ENCODE results near the gene ACVR2A.

The ACVR2A gene

GRCh38 chr2:147854557-147855134 lies 9.8 kb downstream of the ACVR2A start:
- no peak for DNase-seq (ENCODE audit: low read depth, low spot score)
- no peak overlapping the region for H3K27ac ChIP-seq

GRCh38 chr2:147855316-147855715 lies 10.5 kb downstream of the ACVR2A start:
- no peak for DNase-seq (ENCODE audit: low read depth, low spot score)
- H3K27ac ChIP-seq, result no peak overlapping the region

DNA sequence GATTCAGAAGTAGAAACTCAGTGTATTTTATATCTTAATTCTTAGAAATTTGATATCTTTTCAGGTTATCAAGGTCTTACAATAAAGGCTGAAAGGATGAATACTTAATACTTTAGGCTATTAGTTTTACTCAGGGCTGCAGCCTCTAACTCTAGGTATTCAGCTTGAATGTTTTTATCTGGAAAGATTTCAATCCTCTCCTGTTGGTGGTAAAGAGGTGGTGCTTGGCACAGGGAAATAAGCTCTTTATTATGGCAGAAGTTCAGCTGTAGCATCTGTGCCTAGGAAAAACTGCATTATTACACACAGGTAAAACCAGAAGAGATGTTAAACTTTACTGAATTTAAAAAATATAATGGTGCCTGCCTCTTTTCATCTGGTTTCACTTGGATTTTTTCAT lies 11.1 kb downstream of the ACVR2A start:
- no peak overlapping the region for H3K27ac ChIP-seq
- DNase-seq (ENCODE audit: low read depth, low spot score), result no peak

- H3K27ac ChIP-seq, result no peak overlapping the region
- no peak for DNase-seq (ENCODE audit: low read depth, low spot score)
Measured at GRCh38 chr2:147860009-147860408, 15.2 kb downstream of the ACVR2A start.

- no peak for DNase-seq (ENCODE audit: low read depth, low spot score)
- no peak overlapping the region for H3K27ac ChIP-seq
Measured at GRCh38 chr2:147862859-147863516, 18.2 kb downstream of the ACVR2A start.

GRCh38 chr2:147863835-147864234 lies 19.0 kb downstream of the ACVR2A start:
- H3K27ac ChIP-seq, result no peak overlapping the region
- no peak for DNase-seq (ENCODE audit: low read depth, low spot score)

GRCh38 chr2:147865560-147865959 lies 20.7 kb downstream of the ACVR2A start:
- no peak overlapping the region for H3K27ac ChIP-seq
- DNase-seq (ENCODE audit: low read depth, low spot score), result no peak

DNA sequence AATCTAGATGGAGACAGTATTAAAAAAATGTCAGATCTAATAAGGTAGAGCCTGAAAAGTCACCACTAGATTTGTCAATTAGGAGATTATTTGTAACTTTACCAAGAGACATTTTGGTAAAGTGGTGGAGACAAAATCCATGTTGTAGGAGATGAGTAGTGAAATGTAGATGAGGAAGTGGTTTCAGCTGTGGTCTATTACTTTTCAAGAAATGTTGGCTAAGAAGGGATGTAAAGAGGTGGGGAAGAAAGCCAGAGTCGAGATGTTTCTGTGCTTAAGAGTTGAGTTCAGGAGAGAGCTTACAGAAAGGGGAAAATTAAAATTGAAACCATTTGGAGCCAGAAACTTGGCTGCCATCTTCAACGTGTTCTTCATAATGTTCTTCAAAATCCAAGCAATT lies 22.2 kb downstream of the ACVR2A start:
- no peak for DNase-seq (ENCODE audit: low read depth, low spot score)

GRCh38 chr2:147869934-147870333 lies 25.1 kb downstream of the ACVR2A start:
- DNase-seq (ENCODE audit: low read depth, low spot score), result no peak
- H3K27ac ChIP-seq, result no peak overlapping the region

More for the DNA sequence above, 22.2 kb downstream of the ACVR2A start:
- no peak overlapping the region for H3K27ac ChIP-seq

DNA sequence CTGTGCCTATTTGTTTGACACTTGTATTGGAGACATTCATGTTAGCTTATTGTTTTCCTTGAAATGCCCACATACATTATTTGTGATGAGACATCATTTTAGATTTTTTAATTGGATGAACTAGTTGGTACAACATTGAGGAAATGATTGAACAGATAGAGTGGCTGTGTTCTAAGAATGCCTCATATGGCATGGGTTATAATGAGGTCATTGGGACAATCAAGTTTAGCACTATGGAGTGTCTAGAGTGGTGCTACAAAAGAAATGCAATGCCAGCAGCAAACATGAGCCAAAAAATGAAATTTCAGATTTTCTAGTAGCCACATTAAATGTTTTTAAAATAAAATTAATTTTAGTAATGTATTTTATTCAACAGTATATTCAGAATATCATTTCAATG lies 28.1 kb downstream of the ACVR2A start:
- DNase-seq (ENCODE audit: low read depth, low spot score), result no peak
- H3K27ac ChIP-seq, result no peak overlapping the region

DNA sequence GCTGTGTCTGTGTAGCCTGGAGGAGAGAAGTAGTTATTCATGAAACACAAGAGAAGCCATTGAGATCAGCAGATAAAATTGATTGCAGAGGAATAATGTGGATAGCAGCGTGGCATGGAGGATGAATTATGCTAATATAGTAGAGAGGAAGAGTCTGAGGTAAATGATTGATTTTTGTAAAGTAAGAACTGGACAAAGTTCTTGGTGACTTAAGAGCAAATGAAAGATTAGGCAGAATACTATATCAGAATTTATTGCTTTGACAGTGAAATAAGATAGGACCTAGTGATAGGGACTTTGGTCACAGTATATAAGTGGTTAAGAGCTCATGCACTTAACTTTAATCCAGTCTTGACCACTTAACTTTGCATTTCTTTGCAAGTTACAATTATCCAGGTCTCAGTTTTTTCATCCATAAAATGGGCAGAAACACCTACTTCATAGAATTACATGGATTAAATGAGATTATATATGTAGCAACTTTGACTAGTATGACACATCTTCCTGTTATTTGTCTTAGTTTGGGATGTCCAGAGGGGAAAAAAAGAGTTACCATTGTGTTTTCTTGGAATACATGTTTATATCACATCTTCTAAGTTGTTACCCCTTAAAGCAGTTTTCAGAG lies 29.1 kb downstream of the ACVR2A start:
- DNase-seq (ENCODE audit: low read depth, low spot score), result no peak
- H3K27ac ChIP-seq, result no peak overlapping the region

DNA sequence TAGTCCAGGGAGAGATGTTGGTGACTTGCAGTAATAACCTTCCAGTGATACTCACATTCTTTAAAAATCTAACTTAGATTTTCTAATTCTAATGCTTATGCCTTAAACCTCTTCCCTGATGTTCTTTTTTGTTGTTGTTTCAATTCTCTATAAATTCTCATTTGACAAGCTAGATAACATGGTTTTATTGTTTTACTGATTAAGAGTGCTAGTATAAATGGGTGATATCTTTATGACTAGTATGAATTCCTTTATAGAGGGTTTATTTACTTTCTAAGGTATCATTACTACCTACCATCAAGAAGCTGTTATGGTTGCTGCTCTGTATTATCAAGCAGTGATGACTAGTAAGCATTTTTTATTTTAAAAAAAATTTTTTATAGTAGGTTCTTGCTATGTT lies 35.0 kb downstream of the ACVR2A start:
- H3K27ac ChIP-seq, result no peak overlapping the region
- no peak for DNase-seq (ENCODE audit: low read depth, low spot score)

GRCh38 chr2:147882631-147883030 lies 37.8 kb downstream of the ACVR2A start:
- no peak overlapping the region for H3K27ac ChIP-seq
- no peak for DNase-seq (ENCODE audit: low read depth, low spot score)

GRCh38 chr2:147884830-147885229 lies 40.0 kb downstream of the ACVR2A start:
- no peak overlapping the region for H3K27ac ChIP-seq
- no peak for DNase-seq (ENCODE audit: low read depth, low spot score)

- DNase-seq (ENCODE audit: low read depth, low spot score), result no peak
- H3K27ac ChIP-seq, result no peak overlapping the region
Measured at GRCh38 chr2:147886136-147886535, 41.3 kb downstream of the ACVR2A start.

GRCh38 chr2:147888680-147889079 lies 43.9 kb downstream of the ACVR2A start:
- H3K27ac ChIP-seq, result no peak overlapping the region
- DNase-seq (ENCODE audit: low read depth, low spot score), result no peak

GRCh38 chr2:147904051-147904450 lies 59.2 kb downstream of the ACVR2A start:
- H3K27ac ChIP-seq, result no peak overlapping the region

GRCh38 chr2:147909178-147909577 lies 64.3 kb downstream of the ACVR2A start:
- DNase-seq (ENCODE audit: low read depth, low spot score), result no peak
- H3K27ac ChIP-seq, result no peak overlapping the region

More at GRCh38 chr2:147904051-147904450, 59.2 kb downstream of the ACVR2A start:
- DNase-seq (ENCODE audit: low read depth, low spot score), result peak; percentile 12

DNA sequence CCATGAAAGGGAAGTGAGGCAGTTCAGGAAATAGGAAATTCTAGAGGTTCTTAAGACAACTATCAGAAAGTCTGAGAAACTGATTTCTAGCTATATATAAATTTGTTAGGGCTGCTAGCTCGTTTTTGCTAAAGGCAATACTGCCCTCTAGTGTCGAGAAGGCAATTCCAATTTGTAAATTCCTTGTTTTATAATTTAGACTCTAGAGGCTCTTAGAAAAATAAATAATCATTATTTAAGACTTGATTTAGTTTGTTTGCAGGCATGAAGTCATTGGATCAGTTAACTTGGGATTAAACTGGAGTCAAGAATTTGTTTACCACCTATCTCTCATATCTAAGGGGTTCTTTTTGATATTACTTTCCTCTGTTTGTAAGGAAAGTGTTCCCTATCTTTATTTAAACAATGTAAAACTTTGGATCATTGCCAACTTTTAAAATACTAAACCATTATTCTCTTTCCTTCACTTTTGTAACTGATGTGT lies 66.2 kb downstream of the ACVR2A start:
- no peak overlapping the region for H3K27ac ChIP-seq
- no peak for DNase-seq (ENCODE audit: low read depth, low spot score)

DNA sequence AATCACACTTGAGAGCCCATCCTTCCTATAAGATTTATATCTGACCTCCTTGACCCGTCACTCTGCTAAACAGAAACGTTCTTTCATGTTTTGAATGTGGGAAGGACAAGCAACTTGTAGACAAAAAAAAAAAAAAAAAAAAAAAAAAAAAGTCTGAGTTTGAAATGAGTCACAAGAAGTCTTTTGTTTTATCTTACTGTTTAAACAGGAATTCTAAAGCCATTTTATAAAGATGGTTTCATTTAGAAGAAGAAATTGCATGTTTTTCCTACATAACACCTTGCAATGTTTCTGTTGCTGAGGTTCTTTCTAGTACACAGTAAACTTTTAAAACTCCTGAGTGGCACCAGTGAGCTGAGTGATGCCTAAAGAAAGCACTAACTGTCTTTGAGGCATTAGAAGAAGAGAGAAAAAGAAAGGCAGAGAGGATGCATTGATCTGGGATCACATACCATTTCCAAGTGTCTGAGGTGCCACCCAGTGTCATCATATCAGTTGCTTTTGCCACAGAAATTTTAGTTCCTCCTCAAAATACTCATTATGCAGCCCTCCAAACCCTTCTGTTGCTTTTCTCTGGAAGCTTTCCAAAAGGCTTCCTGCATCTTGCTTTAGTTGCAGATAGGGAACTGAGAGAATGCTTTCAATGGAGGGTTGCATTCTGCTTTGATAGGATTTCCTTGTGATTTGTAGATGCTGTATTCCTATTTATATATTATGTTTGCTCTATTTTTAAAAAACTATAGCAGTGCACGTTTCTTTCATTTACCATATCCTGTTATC lies 69.1 kb downstream of the ACVR2A start:
- no peak overlapping the region for H3K27ac ChIP-seq

DNA sequence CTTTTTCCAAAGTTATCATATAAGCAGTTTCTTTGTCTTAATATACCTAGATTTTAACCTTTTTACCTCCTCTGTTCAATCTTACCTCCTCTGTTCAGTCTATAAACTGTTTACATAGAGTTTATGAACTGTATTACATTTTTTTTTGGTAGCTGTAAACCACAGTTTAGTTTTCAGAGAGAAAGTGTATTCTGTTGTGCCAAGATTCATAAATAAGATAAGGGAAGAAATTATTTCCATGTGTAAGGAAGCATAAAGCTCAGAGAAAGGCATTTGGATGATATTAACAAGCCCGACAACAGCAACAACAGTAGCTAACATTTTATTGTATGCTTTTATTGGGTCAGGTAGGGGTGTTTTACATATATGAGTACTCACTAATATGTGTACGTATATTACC lies 71.2 kb downstream of the ACVR2A start:
- H3K27ac ChIP-seq, result no peak overlapping the region
- no peak for DNase-seq (ENCODE audit: low read depth, low spot score)

More for the DNA sequence above, 69.1 kb downstream of the ACVR2A start:
- DNase-seq (ENCODE audit: low read depth, low spot score), result no peak
